Brain microvascular endothelial cell (primary cell): ENCODE measurements around the gene FMOD.

ENCODE experiments used
- DNase-seq: peaks from one replicate; pipeline ENCODE4 v3.0.0-alpha.2; 2020
- H3K27ac ChIP-seq: fragments of 250-450 bp; sonication (Bioruptor Pico); 2 replicates; pipeline ENCODE4 v1.5.1; 2020; ENCODE audit warnings: mild to moderate bottlenecking, moderate library complexity
- H3K27me3 ChIP-seq: fragments of 250-450 bp; sonication (Bioruptor Pico); replicated peaks from 2 replicates; pipeline ENCODE4 v1.5.1; 2020; ENCODE audit warnings: mild to moderate bottlenecking
- H3K36me3 ChIP-seq: fragments of 250-450 bp; sonication (Bioruptor Pico); replicated peaks from 2 replicates; pipeline ENCODE4 v1.5.1; 2020; ENCODE audit warnings: mild to moderate bottlenecking
- H3K4me3 ChIP-seq: 2 replicates; pipeline ENCODE4 v1.5.1; 2011; ENCODE audit warnings: low read depth, mild to moderate bottlenecking, control low read depth, low read length, moderate library complexity
- in situ Hi-C: cut with HindIII; loops from 2 replicates; pipeline ENCODE4 v1.10.0; 2017; ENCODE audit warnings: low sequenced_read_pairs, low pct_ligation_motif_present
- TF ChIP-seq, protein P1 (sequence below): IDR thresholded peaks from 2 replicates; pipeline ENCODE4 v1.5.1; 2011; ENCODE audit warnings: low read depth, mild to moderate bottlenecking, moderate library complexity, low read length, control low read depth, inconsistent platforms; ENCODE audit errors: missing control alignments

Gene FMOD

DNA sequence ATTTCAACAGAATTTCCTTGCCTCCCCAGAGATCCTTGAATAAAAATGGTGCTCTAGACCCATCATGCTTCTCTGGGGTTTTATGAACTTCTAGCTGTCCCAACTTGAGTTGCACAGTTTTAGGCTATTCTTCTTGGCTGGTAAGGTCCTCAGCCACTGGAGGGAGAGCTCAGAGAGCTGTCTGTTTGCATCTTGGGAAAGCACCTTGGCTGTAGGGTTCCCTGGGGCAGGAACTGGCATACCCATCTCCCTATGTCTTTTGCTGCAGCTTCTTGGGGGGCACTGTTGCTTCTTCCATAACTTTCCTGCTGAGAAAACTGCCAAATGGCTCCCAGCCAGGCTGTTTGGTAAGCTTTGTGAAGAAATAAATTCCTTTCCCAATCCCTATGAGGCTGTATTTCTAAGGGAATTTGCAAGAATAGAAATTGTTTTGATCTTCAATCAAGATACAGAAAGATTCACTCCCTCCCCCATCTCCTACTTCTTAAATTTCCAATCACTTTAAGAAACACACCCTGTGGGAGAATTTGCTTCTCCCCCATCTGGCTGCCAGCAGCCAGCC lies 8.2 kb upstream of the FMOD start:
- H3K27ac ChIP-seq: no peak overlapping the region
- H3K27me3 ChIP-seq: peaks cover 9% of the 10 kb centered on the region
- H3K4me3 ChIP-seq: no peak overlapping the region
- in situ Hi-C loops: no loop called here
- DNase-seq: no peak
- TF ChIP-seq, protein P1, sequence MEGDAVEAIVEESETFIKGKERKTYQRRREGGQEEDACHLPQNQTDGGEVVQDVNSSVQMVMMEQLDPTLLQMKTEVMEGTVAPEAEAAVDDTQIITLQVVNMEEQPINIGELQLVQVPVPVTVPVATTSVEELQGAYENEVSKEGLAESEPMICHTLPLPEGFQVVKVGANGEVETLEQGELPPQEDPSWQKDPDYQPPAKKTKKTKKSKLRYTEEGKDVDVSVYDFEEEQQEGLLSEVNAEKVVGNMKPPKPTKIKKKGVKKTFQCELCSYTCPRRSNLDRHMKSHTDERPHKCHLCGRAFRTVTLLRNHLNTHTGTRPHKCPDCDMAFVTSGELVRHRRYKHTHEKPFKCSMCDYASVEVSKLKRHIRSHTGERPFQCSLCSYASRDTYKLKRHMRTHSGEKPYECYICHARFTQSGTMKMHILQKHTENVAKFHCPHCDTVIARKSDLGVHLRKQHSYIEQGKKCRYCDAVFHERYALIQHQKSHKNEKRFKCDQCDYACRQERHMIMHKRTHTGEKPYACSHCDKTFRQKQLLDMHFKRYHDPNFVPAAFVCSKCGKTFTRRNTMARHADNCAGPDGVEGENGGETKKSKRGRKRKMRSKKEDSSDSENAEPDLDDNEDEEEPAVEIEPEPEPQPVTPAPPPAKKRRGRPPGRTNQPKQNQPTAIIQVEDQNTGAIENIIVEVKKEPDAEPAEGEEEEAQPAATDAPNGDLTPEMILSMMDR: no peak
- no peaks in the 10 kb centered on the region for H3K36me3 ChIP-seq

DNA sequence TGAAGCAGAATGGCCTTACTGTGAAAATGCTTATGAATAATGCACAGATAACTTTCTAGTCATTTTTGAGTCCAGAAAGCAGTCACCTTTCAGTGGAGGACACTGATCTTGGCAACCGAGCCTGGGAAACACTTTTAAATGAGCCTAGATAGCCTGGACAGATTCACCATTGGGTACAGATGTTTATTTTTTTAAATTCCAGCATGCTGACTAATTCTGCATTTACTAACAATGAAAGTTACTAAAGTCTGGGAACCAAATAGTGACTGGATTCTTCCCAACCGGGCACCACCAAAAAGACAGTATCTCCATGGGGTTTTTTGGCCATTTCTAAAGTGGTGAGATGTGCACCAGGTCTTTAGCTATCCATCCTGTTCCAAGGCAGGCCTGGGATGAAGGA lies 3.3 kb upstream of the FMOD start:
- in situ Hi-C loops: no loop called here
- Histone ChIP-seq H3K36me3 (no peaks in the 10 kb centered on the region), H3K27me3 (no peaks in the 10 kb centered on the region), H3K4me3 (no peak overlapping the region), H3K27ac (no peak overlapping the region)
- TF ChIP-seq, protein P1: no peak
- peak; percentile 14 for DNase-seq

DNA sequence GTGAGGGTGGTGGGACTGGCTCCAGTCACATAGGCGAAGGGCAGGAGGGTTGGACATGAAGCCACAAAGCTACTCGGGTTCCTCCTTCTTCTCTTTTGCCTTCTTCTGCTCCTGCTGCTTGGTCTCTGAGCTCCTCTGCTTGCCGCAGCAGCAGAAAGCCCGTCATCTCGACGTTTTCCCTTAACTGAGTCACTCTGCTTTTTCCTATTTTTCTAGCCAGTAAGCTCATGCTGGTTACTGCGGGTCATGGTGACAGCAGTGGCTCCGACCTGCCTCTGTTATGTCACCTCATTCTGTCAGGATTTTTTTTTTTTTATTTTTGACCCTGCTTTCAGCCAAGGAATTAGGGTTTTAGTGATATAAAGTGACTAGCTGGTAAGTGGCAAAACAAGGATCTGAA lies 2.6 kb upstream of the FMOD start:
- in situ Hi-C loops: no loop called here
- peak; percentile 25 for DNase-seq

DNA sequence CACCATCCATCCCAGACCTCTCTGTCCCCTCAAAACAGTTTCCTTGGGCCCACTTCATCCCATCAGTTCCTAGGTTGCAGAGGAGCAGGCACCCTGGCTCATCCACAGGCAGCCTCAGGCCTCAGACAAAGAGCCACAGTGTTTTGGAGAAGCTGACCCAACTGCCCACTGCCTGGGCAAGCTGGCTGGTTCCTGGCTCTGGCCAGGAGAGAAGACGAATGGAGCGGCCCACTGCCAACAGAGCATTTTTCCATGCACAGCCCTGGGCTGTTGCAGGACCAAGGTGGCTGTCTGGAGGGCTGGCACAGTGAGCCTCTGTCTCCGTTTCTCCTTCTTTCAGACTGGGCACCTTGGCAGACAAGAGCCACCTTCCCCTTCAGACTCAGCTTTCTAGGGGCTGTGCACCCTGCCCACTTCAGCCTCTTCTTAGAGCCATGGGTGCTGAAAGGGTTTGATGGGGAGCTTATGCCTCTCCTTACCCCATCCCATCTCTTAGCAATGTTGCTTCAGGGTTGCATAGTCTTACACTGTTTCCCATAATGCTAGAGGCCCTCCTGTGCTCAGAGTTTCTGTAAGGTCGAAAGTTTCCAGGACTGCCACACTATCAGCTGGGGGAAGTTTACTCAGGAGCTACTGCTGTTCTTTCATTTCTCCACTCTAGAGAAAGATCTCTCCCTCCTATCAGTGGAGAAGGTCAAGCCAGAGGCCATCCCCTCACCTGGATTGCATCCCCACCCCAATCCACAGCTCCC lies 973 bp downstream of the FMOD start:
- Histone ChIP-seq H3K27me3 (peaks cover 2% of the 10 kb centered on the region), H3K36me3 (no peaks in the 10 kb centered on the region), H3K27ac (no peak overlapping the region), H3K4me3 (no peak overlapping the region)
- TF ChIP-seq, protein P1: no peak
- in situ Hi-C loops: no loop called here
- DNase-seq: no peak

More for the DNA sequence above, 2.6 kb upstream of the FMOD start:
- TF ChIP-seq, protein P1: no peak
- no peaks in the 10 kb centered on the region for H3K36me3 ChIP-seq
- H3K4me3 ChIP-seq: no peak overlapping the region
- H3K27me3 ChIP-seq: no peaks in the 10 kb centered on the region
- no peak overlapping the region for H3K27ac ChIP-seq

DNA sequence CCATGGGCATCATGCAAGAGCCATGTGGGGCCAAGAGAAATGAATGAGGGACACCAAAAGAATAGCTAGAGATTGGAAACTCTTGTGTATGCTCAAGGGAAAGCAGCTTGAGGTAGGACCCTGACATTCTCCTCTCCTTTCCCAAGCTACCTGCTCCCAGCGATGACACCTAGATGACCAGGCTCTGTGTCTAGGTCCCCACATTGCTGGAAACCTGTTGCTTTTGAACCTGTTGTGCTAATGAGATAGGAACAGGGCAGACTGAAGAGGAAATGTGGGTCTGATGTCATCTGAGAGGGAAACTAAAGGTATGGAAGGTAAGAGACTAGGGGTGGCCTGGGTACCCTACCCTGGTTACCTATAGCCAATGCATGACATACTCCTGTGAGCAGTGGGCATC lies 1.8 kb downstream of the FMOD start:
- in situ Hi-C loops: no loop called here
- no peaks in the 10 kb centered on the region for H3K36me3 ChIP-seq
- TF ChIP-seq, protein P1: no peak

DNA sequence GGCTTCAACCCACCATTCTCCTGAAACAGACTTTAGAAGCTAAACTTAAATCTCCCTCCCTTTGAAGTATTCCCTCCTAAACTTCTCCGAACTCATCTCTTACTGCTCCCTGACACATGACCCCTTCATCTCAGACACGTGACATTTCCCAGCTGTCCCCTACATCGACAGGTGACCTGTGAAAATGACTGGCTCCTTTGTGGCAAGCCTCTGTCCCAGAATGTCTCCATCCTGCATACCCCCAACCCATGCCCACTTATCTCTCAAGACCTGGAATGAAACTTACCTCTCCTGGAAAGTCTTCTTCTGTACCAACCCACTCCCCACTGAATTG lies 4.2 kb downstream of the FMOD start:
- in situ Hi-C loops: no loop called here
- H3K27ac ChIP-seq: no peak overlapping the region
- H3K27me3 ChIP-seq: peaks cover 16% of the 10 kb centered on the region
- no peaks in the 10 kb centered on the region for H3K36me3 ChIP-seq
- no peak for DNase-seq
- H3K4me3 ChIP-seq: no peak overlapping the region
- TF ChIP-seq, protein P1: no peak

More for the DNA sequence above, 1.8 kb downstream of the FMOD start:
- no peak overlapping the region for H3K4me3 ChIP-seq
- DNase-seq: no peak
- H3K27ac ChIP-seq: no peak overlapping the region
- peaks cover 6% of the 10 kb centered on the region for H3K27me3 ChIP-seq
